GM12873 (cell line): ENCODE results near the gene TGM1.

ENCODE experiments used
- TF ChIP-seq, protein P1 (sequence below): IDR thresholded peaks from 2 replicates; pipeline ENCODE4 v1.5.1; 2012; ENCODE audit warnings: low read depth, mild to moderate bottlenecking, moderate library complexity, low read length, control low read depth; ENCODE audit not compliant: insufficient read depth; ENCODE audit errors: missing control alignments

Gene TGM1

DNA sequence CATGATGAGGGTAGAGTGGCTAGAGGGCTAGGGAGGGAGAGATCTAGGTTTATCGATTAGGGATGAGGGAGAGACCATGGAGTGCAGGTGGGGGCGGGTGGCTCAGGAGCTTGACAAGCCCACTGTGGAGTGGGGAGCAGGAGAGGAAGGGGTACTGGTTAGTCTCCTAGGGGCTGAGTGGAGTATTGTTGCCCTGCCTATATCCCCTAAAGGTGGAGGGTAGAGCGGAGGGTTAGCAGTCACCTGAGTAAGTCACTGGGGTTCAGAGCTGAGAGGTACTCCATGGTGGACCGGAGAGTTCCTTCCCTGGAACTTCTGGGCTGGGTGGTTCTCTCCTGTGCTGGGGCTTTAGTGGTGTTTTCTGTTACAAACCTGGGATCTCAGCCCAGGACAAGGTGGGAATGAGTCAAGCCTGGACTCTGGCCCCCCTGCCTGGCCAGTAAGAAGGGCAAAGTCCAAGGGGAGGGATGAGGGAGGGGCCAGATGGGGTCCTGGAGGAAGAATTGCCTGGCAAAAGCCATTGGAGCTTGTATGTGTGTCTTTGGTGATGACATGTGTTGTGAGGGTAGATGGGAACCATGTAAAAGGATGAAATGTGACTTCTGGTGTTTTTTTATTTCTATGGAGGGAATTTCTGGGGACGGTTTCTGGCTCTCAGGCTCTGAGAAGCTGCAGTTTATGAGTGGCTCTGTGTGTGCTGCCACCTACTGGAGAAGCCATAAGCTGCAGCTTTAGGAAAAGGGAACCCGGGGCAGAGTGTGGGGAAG lies 44.8 kb upstream of the TGM1 start, which contains the start of gene CIDEB:
Gene CIDEB (minus strand): TSS at position 403 of the 767 bp plus-strand sequence. CDS start 119 bp downstream, at position 284.
- TF ChIP-seq, protein P1, sequence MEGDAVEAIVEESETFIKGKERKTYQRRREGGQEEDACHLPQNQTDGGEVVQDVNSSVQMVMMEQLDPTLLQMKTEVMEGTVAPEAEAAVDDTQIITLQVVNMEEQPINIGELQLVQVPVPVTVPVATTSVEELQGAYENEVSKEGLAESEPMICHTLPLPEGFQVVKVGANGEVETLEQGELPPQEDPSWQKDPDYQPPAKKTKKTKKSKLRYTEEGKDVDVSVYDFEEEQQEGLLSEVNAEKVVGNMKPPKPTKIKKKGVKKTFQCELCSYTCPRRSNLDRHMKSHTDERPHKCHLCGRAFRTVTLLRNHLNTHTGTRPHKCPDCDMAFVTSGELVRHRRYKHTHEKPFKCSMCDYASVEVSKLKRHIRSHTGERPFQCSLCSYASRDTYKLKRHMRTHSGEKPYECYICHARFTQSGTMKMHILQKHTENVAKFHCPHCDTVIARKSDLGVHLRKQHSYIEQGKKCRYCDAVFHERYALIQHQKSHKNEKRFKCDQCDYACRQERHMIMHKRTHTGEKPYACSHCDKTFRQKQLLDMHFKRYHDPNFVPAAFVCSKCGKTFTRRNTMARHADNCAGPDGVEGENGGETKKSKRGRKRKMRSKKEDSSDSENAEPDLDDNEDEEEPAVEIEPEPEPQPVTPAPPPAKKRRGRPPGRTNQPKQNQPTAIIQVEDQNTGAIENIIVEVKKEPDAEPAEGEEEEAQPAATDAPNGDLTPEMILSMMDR: peak; percentile 94

DNA sequence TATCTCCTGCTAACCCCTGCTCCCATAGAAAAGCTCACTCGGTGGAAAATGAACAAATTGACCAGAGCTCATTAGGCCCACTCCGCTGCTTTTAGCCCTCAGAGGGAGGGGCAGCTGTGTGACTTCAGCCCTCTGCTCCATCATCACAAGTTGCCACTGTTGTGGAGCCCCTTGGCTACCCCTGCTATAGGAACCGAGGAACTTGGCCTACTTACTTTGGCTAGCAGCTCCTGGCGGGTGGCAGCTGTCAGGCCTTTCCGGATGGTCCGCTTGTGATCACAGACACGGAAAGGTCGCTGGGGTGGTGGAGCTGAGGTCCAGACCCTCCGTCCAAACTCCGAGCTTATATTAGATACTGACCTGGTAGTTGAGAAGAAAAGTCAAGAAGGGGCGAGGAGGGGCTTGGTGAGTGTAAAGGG lies 44.2 kb upstream of the TGM1 start:
- TF ChIP-seq, protein P1: no peak

DNA sequence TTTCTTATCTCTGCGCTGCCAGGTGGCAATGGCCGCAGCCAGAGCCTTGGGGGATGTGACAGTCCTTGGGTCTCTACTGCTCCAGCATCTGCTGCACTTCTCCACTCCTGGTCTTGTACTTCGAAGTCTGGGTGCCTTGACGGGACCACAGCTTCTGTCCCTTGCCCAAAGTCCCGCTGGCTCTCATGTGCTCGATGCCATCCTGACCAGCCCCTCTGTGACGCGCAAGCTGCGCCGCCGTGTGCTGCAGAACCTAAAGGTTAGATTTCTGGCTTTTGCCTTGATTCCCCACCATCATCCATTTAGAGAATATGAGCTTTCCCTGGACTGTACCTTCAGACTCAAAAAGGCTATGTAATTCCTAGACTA lies 41.0 kb upstream of the TGM1 start:
- TF ChIP-seq, protein P1: no peak

DNA sequence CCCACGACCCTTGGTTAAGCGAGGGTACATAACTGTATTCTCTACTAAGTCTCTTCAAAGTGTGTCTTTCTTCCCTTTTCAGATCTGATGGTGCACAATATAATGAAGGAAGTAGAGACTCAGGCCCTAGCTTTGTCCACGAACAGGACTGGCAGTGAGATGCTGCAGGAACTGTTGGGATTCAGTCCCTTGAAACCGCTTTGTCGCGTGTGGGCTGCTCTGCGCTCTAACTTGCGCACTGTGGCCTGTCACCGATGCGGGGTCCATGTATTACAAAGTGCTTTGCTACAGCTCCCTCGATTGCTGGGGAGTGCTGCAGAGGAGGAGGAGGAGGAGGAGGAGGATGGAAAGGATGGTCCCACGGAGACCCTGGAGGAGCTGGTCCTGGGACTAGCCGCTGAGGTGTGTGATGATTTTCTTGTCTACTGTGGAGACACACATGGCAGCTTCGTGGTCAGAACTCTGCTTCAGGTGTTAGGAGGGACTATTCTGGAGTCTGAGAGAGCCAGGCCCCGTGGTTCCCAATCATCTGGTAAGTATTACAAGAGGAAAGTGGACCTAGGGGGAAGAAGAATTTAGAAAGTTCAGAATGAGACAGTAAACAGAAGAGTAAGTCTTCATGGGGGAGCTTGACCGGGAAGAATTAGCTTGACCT lies 37.5 kb upstream of the TGM1 start:
- TF ChIP-seq, protein P1: no peak

DNA sequence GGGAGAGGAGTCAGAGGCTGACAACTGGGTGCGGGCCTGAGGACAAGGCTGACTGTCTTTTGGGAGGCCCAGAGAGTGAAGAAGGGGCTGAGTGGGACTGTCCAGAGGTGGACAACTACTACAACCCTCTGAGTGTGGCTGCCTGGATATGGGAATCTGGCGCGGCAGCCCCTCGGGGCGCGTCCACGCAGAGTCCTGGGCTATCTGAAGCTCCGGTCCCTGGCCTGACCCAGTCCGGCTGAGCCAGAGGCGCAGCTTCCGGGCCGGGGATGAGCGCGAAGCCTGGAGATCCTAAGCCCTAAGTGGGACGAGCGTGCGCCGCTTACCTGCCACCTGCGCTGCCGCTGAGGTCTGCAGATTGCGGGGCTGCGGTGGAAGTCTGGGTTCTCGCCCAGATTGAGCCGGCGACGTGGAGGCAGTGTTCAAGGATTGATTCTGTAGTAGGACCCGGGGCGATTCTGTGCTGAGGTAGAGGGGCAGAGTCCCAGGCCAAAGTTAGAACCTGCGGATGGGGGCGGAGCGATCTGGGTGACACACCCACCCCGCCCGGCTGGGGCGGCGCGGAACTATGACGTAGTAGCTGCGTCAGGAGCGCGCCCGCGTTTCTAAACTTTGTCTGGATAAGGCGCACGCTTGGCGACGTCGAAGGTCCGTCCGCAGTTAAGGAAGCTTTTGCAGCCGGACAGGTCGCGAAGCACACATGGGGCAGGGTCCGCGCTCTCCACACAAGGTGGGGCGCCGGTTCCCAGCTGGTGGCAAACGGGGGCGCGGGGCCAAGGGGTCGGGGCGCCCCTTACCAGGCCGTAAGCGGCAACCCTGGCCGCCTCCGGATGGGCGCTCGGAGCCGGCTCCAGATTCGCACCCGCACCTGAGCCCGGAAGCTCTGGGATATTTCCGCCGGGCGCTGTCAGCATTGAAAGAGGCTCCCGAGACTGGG lies 36.5 kb upstream of the TGM1 start, which contains the start of the genes DHRS1 and NOP9:
Gene DHRS1 (minus strand): TSS at position 526 of the 937 bp plus-strand sequence. CDS start 674 bp downstream, outside the sequence.
Gene NOP9 (plus strand): TSS at position 596 of the 937 bp plus-strand sequence. CDS start 105 bp downstream, at position 701.
- TF ChIP-seq, protein P1: no peak

DNA sequence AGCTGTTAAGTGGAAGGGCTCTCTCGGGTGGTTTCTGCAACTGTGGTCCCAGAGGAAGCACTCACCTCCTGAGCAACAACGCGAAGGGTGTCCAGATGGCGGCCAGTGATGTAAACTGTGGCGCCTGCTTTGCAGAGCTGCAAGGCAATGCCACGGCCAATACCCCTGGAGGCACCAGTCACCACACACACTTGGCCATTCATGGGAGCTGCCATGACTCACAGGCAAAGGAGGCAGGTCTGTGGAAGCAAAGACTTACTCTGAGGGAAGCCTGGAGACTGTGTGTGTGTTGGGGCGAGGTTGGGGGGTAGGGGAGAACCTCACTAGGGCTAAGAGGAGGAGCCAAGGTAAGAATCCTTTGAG lies 35.9 kb upstream of the TGM1 start:
- TF ChIP-seq, protein P1: no peak
